ENCODE measurements around the gene WASF1.

GRCh38 chr6:110221738-110222137 is 42.3 kb upstream of the WASF1 start:
- no peak for TF ChIP-seq EZH2 (IDR thresholded peaks at IDR 0.05)
- no peak for TF ChIP-seq POLR2AphosphoS5 (IDR thresholded peaks at IDR 0.05; ENCODE audit: borderline replicate concordance, low read depth, low read length)
